ENCODE results near the gene GUCY1A1.

The GUCY1A1 gene

GRCh38 chr4:155781249-155781831, 114.7 kb downstream of the GUCY1A1 start:
- DNase-seq, result no peak
